ENCODE measurements around the gene GPC5.

GPC5 gene

GRCh38 chr13:92320323-92320722, 921.9 kb downstream of the GPC5 start:
- no peaks in the 10 kb centered on the region for H3K36me3 ChIP-seq
- no peaks in the 10 kb centered on the region for H3K4me1 ChIP-seq
- H3K4me2 ChIP-seq, result no peak overlapping the region
- H3K9ac ChIP-seq, result no peak overlapping the region
- H4K20me1 ChIP-seq, result no peaks in the 10 kb centered on the region
- no peaks in the 10 kb centered on the region for H3K27me3 ChIP-seq
- no peak overlapping the region for H3K27ac ChIP-seq
- no peak for TF ChIP-seq Cebpa-rat (IDR thresholded peaks at IDR 0.05)
- no peaks in the 10 kb centered on the region for H3K9me3 ChIP-seq
- H3K4me3 ChIP-seq, result no peak overlapping the region

GRCh38 chr13:92321174-92321573, 922.8 kb downstream of the GPC5 start:
- Histone ChIP-seq H3K36me3 (no peaks in the 10 kb centered on the region), H3K4me1 (no peaks in the 10 kb centered on the region), H3K9ac (no peak overlapping the region), H3K9me3 (no peaks in the 10 kb centered on the region), H3K4me2 (no peak overlapping the region), H4K20me1 (no peaks in the 10 kb centered on the region), H3K27me3 (no peaks in the 10 kb centered on the region), H3K27ac (no peak overlapping the region), H3K4me3 (no peak overlapping the region)
- no peak for TF ChIP-seq Cebpa-rat (IDR thresholded peaks at IDR 0.05)

GRCh38 chr13:92345627-92346026, 947.2 kb downstream of the GPC5 start:
- Histone ChIP-seq H3K36me3 (no peaks in the 10 kb centered on the region), H3K4me2 (no peak overlapping the region), H3K4me1 (no peaks in the 10 kb centered on the region), H3K27me3 (no peaks in the 10 kb centered on the region), H3K9me3 (peaks cover 4% of the 10 kb centered on the region; the same call in 1 of the 2 replicates), H3K27ac (no peak overlapping the region), H4K20me1 (no peaks in the 10 kb centered on the region), H3K4me3 (no peak overlapping the region), H3K9ac (no peak overlapping the region)
- TF ChIP-seq Cebpa-rat (IDR thresholded peaks at IDR 0.05), result no peak

GRCh38 chr13:92346046-92346445, 947.6 kb downstream of the GPC5 start:
- Histone ChIP-seq H3K4me1 (no peaks in the 10 kb centered on the region), H3K4me3 (no peak overlapping the region), H3K27me3 (no peaks in the 10 kb centered on the region), H3K36me3 (no peaks in the 10 kb centered on the region), H3K4me2 (no peak overlapping the region), H3K27ac (no peak overlapping the region), H3K9ac (no peak overlapping the region), H3K9me3 (peaks cover 4% of the 10 kb centered on the region; the same call in 1 of the 2 replicates), H4K20me1 (no peaks in the 10 kb centered on the region)
- no peak for TF ChIP-seq Cebpa-rat (IDR thresholded peaks at IDR 0.05)

GRCh38 chr13:92354583-92354982, 956.2 kb downstream of the GPC5 start:
- Histone ChIP-seq H3K27ac (no peak overlapping the region), H3K4me3 (no peak overlapping the region), H3K4me2 (no peak overlapping the region), H3K9me3 (peaks cover 17% of the 10 kb centered on the region; the same call in 1 of the 2 replicates), H3K27me3 (no peaks in the 10 kb centered on the region), H3K36me3 (no peaks in the 10 kb centered on the region), H4K20me1 (no peaks in the 10 kb centered on the region), H3K9ac (no peak overlapping the region), H3K4me1 (no peaks in the 10 kb centered on the region)
- no peak for TF ChIP-seq Cebpa-rat (IDR thresholded peaks at IDR 0.05)

GRCh38 chr13:92355213-92355612, 956.8 kb downstream of the GPC5 start:
- H4K20me1 ChIP-seq, result no peaks in the 10 kb centered on the region

GRCh38 chr13:92362717-92363116, 964.3 kb downstream of the GPC5 start:
- no peaks in the 10 kb centered on the region for H3K27me3 ChIP-seq

More at GRCh38 chr13:92355213-92355612, 956.8 kb downstream of the GPC5 start:
- Histone ChIP-seq H3K27ac (no peak overlapping the region), H3K4me2 (no peak overlapping the region), H3K9ac (no peak overlapping the region), H3K4me3 (no peak overlapping the region), H3K27me3 (no peaks in the 10 kb centered on the region), H3K36me3 (no peaks in the 10 kb centered on the region), H3K4me1 (no peaks in the 10 kb centered on the region), H3K9me3 (peaks cover 17% of the 10 kb centered on the region; the same call in 1 of the 2 replicates)
- no peak for TF ChIP-seq Cebpa-rat (IDR thresholded peaks at IDR 0.05)

GRCh38 chr13:92365904-92366303, 967.5 kb downstream of the GPC5 start:
- Histone ChIP-seq H3K9me3 (no peaks in the 10 kb centered on the region), H3K9ac (no peak overlapping the region), H3K4me2 (no peak overlapping the region), H3K4me1 (no peaks in the 10 kb centered on the region), H3K27me3 (no peaks in the 10 kb centered on the region), H3K4me3 (no peak overlapping the region), H3K36me3 (no peaks in the 10 kb centered on the region), H4K20me1 (no peaks in the 10 kb centered on the region), H3K27ac (no peak overlapping the region)
- TF ChIP-seq Cebpa-rat (IDR thresholded peaks at IDR 0.05), result no peak

More at GRCh38 chr13:92362717-92363116, 964.3 kb downstream of the GPC5 start:
- Histone ChIP-seq H3K9me3 (peaks cover 15% of the 10 kb centered on the region; the same call in 1 of the 2 replicates), H3K36me3 (no peaks in the 10 kb centered on the region), H3K9ac (no peak overlapping the region), H3K4me3 (no peak overlapping the region), H3K27ac (no peak overlapping the region), H4K20me1 (no peaks in the 10 kb centered on the region), H3K4me2 (no peak overlapping the region), H3K4me1 (no peaks in the 10 kb centered on the region)
- TF ChIP-seq Cebpa-rat (IDR thresholded peaks at IDR 0.05), result no peak

- no peak overlapping the region for H3K4me2 ChIP-seq
- no peak for TF ChIP-seq Cebpa-rat (IDR thresholded peaks at IDR 0.05)
Observed at GRCh38 chr13:92377396-92377795, 979.0 kb downstream of the GPC5 start.

GRCh38 chr13:92379371-92379770, 981.0 kb downstream of the GPC5 start:
- no peak overlapping the region for H3K4me2 ChIP-seq

More at GRCh38 chr13:92377396-92377795, 979.0 kb downstream of the GPC5 start:
- H3K9me3 ChIP-seq, result no peaks in the 10 kb centered on the region
- no peak overlapping the region for H3K9ac ChIP-seq
- H3K27me3 ChIP-seq, result no peaks in the 10 kb centered on the region
- H3K4me3 ChIP-seq, result no peak overlapping the region
- no peaks in the 10 kb centered on the region for H3K4me1 ChIP-seq
- no peaks in the 10 kb centered on the region for H3K36me3 ChIP-seq
- H3K27ac ChIP-seq, result no peak overlapping the region
- H4K20me1 ChIP-seq, result no peaks in the 10 kb centered on the region

GRCh38 chr13:92384410-92384809, 986.0 kb downstream of the GPC5 start:
- no peaks in the 10 kb centered on the region for H3K9me3 ChIP-seq
- no peaks in the 10 kb centered on the region for H4K20me1 ChIP-seq
- H3K36me3 ChIP-seq, result no peaks in the 10 kb centered on the region
- no peaks in the 10 kb centered on the region for H3K27me3 ChIP-seq
- TF ChIP-seq Cebpa-rat (IDR thresholded peaks at IDR 0.05), result no peak
- no peak overlapping the region for H3K4me3 ChIP-seq
- H3K4me1 ChIP-seq, result no peaks in the 10 kb centered on the region
- no peak overlapping the region for H3K27ac ChIP-seq
- H3K9ac ChIP-seq, result no peak overlapping the region
- no peak overlapping the region for H3K4me2 ChIP-seq

More at GRCh38 chr13:92379371-92379770, 981.0 kb downstream of the GPC5 start:
- H3K36me3 ChIP-seq, result no peaks in the 10 kb centered on the region
- H3K9ac ChIP-seq, result no peak overlapping the region
- TF ChIP-seq Cebpa-rat (IDR thresholded peaks at IDR 0.05), result no peak
- H3K27me3 ChIP-seq, result no peaks in the 10 kb centered on the region
- H3K27ac ChIP-seq, result no peak overlapping the region
- no peak overlapping the region for H3K4me3 ChIP-seq
- H3K4me1 ChIP-seq, result no peaks in the 10 kb centered on the region
- H3K9me3 ChIP-seq, result no peaks in the 10 kb centered on the region
- no peaks in the 10 kb centered on the region for H4K20me1 ChIP-seq
